WTC11 (cell line): ENCODE measurements around the gene RNF40. TPM values are rescaled to one million over a fixed set of nuclear protein-coding genes. Genes with fewer than 3 reads are reported as not detected.
A peak's percentile ranks its signal among the peaks of the same experiment; 100 is the strongest.

Source experiments
- ATAC-seq: fragments of 200-7000 bp; cut with Tn5 transposase; 2 replicates; pipeline ENCODE4 v1.10.0; 2021; ENCODE audit warnings: mild to moderate bottlenecking, moderate library complexity
- CTCF ChIA-PET: fragments of 300-600 bp; sonication (Branson Sonifier 250); formaldehyde crosslinking; loops from one replicate; lab custom pipeline; 2021; ENCODE audit warnings: antibody characterized with exemption; lab: Charles Lee
- POLR2A ChIA-PET: fragments of 350-600 bp; sonication (Branson Sonifier 250); formaldehyde crosslinking; loops from one replicate; lab custom pipeline; 2021; ENCODE audit warnings: antibody characterized with exemption; lab: Charles Lee
- DNase-seq: peaks from one replicate; pipeline ENCODE4 v3.0.0; 2021; ENCODE audit warnings: low spot score
- H3K27ac Mint-ChIP-seq: 2 replicates; pipeline ENCODE4 v1.8.0; 2021; ENCODE audit warnings: mixed read lengths
- H3K27me3 Mint-ChIP-seq: 2 replicates; pipeline ENCODE4 v1.8.0; 2021; ENCODE audit warnings: low read depth, mild to moderate bottlenecking, moderate library complexity, mixed read lengths
- H3K36me3 Mint-ChIP-seq: 2 replicates; pipeline ENCODE4 v1.8.0; 2021; ENCODE audit warnings: mixed read lengths
- H3K4me1 Mint-ChIP-seq: 2 replicates; pipeline ENCODE4 v1.8.0; 2022; ENCODE audit warnings: mixed read lengths
- H3K4me3 Mint-ChIP-seq: 2 replicates; pipeline ENCODE4 v1.8.0; 2021; ENCODE audit warnings: mild to moderate bottlenecking, moderate library complexity, mixed read lengths
- H3K9me3 Mint-ChIP-seq: 2 replicates; pipeline ENCODE4 v1.8.0; 2021; ENCODE audit warnings: mixed read lengths
- CREB1 ChIP-seq: sonication (generic); formaldehyde crosslinking; IDR thresholded peaks from 2 replicates; pipeline ENCODE4 v1.8.0; 2023; ENCODE audit warnings: mild to moderate bottlenecking, missing genetic modification reagents
- FOXJ3 ChIP-seq: sonication (generic); formaldehyde crosslinking; IDR thresholded peaks from 2 replicates; pipeline ENCODE4 v1.9.0; 2021; ENCODE audit warnings: missing genetic modification reagents, mild to moderate bottlenecking, borderline replicate concordance
- GABPB1 ChIP-seq: sonication (generic); formaldehyde crosslinking; IDR thresholded peaks from 2 replicates; pipeline ENCODE4 v1.8.1; 2023; ENCODE audit warnings: mild to moderate bottlenecking, missing genetic modification reagents
- GRHL2 ChIP-seq: fragments of 250-450 bp; sonication (Bioruptor Pico); IDR thresholded peaks from 2 replicates; pipeline ENCODE4 v1.8.0; 2022; ENCODE audit warnings: mild to moderate bottlenecking, moderate library complexity; ENCODE audit not compliant: insufficient replicate concordance, severe bottlenecking
- JAZF1 ChIP-seq: fragments of 250-450 bp; sonication (Bioruptor Pico); IDR thresholded peaks from 2 replicates; pipeline ENCODE4 v1.9.0; 2021; ENCODE audit warnings: moderate library complexity, mild to moderate bottlenecking, inconsistent platforms
- NFATC4 ChIP-seq: fragments of 250-450 bp; sonication (Bioruptor Pico); IDR thresholded peaks from 2 replicates; pipeline ENCODE4 v1.9.0; 2021; ENCODE audit warnings: mild to moderate bottlenecking
- TEAD1 ChIP-seq: sonication (generic); formaldehyde crosslinking; IDR thresholded peaks from 2 replicates; pipeline ENCODE4 v1.8.0; 2022; ENCODE audit warnings: mild to moderate bottlenecking, missing genetic modification reagents
- TP53 ChIP-seq: sonication (generic); formaldehyde crosslinking; IDR thresholded peaks from 2 replicates; pipeline ENCODE4 v1.8.1; 2023; ENCODE audit warnings: mild to moderate bottlenecking, missing genetic modification reagents
- ZNF121 ChIP-seq: sonication (generic); formaldehyde crosslinking; IDR thresholded peaks from 2 replicates; pipeline ENCODE4 v1.8.0; 2023; ENCODE audit warnings: missing genetic modification reagents
- ZNF138 ChIP-seq: sonication (generic); formaldehyde crosslinking; conservative IDR thresholded peaks from 2 replicates; pipeline ENCODE4 v1.8.1; 2022; ENCODE audit warnings: mild to moderate bottlenecking, moderate library complexity, missing genetic modification reagents
- ZNF317 ChIP-seq: sonication (generic); formaldehyde crosslinking; IDR thresholded peaks from 2 replicates; pipeline ENCODE4 v1.8.1; 2023; ENCODE audit warnings: low read depth, mild to moderate bottlenecking, moderate library complexity, missing genetic modification reagents, borderline replicate concordance
- ZNF416 ChIP-seq: fragments of 250-450 bp; sonication (Bioruptor Pico); IDR thresholded peaks from 2 replicates; pipeline ENCODE4 v1.9.0; 2021; ENCODE audit warnings: mild to moderate bottlenecking, inconsistent platforms
- total RNA-seq: library from RNA; stranded (reverse); gene quantifications from 3 replicates; pipeline ENCODE4 v1.2.3, GENCODE V29; 2021
- TF ChIP-seq, protein P1 (sequence below): sonication (generic); formaldehyde crosslinking; IDR thresholded peaks from 2 replicates; pipeline ENCODE4 v1.8.0; 2022; ENCODE audit warnings: mild to moderate bottlenecking, missing genetic modification reagents
- TF ChIP-seq, protein P2 (sequence below): sonication (generic); formaldehyde crosslinking; IDR thresholded peaks from 2 replicates; pipeline ENCODE4 v1.8.0; 2022; ENCODE audit warnings: mild to moderate bottlenecking, missing genetic modification reagents
- TF ChIP-seq, protein P3 (sequence below): fragments of 250-450 bp; sonication (Bioruptor Pico); IDR thresholded peaks from 2 replicates; pipeline ENCODE4 v1.9.0; 2021; ENCODE audit warnings: mild to moderate bottlenecking, borderline replicate concordance
- TF ChIP-seq, protein P4 (sequence below): sonication (generic); formaldehyde crosslinking; IDR thresholded peaks from 2 replicates; pipeline ENCODE4 v1.8.1; 2023; ENCODE audit warnings: mild to moderate bottlenecking, missing genetic modification reagents, borderline replicate concordance

The RNF40 gene
- total RNA-seq, 1 experiment from 2014 or later, result 77.1 TPM

DNA sequence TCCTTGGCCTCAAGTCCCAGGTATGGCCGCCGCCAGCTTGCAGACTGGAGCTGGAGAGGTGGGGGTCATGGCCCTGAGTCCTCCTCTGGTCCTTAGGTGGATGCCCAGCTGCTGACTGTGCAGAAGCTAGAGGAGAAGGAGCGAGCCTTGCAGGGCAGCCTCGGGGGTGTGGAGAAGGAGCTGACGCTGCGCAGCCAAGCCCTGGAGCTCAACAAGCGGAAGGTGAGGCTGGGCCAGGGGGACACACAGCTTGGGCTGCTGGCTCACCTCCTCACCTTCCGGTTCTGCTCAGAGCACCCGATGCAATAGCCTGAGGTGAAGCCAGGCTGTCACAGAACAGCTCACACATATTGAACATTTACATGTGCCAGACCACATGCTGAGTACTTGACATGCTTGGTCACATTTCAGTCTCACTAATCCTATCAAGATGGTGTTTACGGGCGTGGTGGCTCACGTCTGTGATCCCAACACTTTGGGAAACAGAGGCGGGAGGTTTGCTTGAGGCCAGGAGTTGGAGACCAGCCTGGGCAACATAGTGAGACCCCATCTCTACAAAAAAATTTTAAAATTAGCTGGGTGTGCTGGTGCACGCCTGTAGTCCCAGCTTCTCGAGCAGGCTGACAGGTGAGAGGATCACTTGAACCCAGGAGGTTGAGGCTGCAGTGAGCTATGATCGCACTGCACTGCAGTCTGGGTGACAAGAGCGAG is 7.4 kb downstream of the RNF40 start:
- ATAC-seq (no peak), DNase-seq (no peak)
- ChIA-PET POLR2A (no interaction called here), CTCF (interaction anchor here (1.1 kb wide), 1 partner anchor 184 kb away, joined by 3 read pairs; no protein-coding TSS in a partner anchor)
- H3K27me3 Mint-ChIP-seq, result peaks cover 3% of the 10 kb centered on the region; the same call in 1 of the 2 replicates
- H3K9me3 Mint-ChIP-seq, result no peaks in the 10 kb centered on the region
- no peak overlapping the region for H3K27ac Mint-ChIP-seq
- H3K4me1 Mint-ChIP-seq, result no peaks in the 10 kb centered on the region
- peaks cover 81% of the 10 kb centered on the region for H3K36me3 Mint-ChIP-seq
- H3K4me3 Mint-ChIP-seq, result no peak overlapping the region
- TF ChIP-seq ZNF121, result 0 out of 2 replicates have a peak, but pooled peaks have one; percentile 14
- TF ChIP-seq, protein P1, sequence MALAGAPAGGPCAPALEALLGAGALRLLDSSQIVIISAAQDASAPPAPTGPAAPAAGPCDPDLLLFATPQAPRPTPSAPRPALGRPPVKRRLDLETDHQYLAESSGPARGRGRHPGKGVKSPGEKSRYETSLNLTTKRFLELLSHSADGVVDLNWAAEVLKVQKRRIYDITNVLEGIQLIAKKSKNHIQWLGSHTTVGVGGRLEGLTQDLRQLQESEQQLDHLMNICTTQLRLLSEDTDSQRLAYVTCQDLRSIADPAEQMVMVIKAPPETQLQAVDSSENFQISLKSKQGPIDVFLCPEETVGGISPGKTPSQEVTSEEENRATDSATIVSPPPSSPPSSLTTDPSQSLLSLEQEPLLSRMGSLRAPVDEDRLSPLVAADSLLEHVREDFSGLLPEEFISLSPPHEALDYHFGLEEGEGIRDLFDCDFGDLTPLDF (CRISPR knock-in tag), result no peak

DNA sequence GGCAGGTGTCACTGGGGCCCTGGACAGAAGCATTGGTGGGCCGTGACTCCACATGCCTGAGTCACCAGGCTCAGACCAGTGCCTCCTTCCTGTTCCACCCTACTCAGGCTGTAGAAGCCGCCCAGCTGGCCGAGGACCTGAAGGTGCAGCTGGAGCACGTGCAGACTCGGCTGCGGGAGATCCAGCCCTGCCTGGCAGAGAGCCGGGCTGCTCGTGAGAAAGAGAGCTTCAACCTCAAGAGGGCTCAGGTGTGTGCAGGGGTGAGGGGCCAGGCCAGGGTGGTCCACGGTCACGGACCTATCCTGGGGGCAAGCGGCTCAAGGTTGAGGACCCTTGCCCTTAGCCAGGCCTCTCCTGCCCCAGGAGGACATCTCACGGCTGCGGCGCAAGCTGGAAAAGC is 9.6 kb downstream of the RNF40 start:
- POLR2A ChIA-PET, result no interaction called here
- no peak overlapping the region for H3K4me3 Mint-ChIP-seq
- CTCF ChIA-PET, result no interaction called here

DNA sequence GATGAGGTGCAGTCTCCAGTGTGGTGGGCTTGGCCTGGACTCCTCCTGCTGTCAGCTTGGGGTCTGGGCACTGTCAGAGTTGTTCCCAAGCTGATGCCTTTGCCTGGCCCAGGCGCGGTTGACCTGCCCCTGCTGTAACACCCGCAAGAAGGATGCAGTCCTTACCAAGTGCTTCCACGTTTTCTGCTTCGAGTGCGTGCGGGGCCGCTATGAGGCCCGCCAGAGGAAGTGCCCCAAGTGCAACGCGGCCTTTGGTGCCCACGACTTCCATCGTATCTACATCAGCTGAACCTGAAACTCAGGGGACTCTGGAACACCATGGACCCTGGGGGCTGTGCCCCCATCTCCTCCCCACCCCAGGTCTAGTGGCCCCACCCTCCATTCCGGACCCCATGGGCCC is 11.7 kb downstream of the RNF40 start:
- DNase-seq (no peak), ATAC-seq (no peak)
- Mint-ChIP-seq H3K9me3 (no peaks in the 10 kb centered on the region), H3K4me1 (peaks cover 18% of the 10 kb centered on the region), H3K36me3 (peaks cover 39% of the 10 kb centered on the region), H3K27me3 (peaks cover 3% of the 10 kb centered on the region), H3K27ac (no peak overlapping the region), H3K4me3 (no peak overlapping the region)
- ChIA-PET CTCF (no interaction called here), POLR2A (no interaction called here)
- TF ChIP-seq CREB1 (CRISPR knock-in tag) (no peak), FOXJ3 (no peak), NFATC4 (CRISPR knock-in tag) (no peak)
- TF ChIP-seq, protein P2, sequence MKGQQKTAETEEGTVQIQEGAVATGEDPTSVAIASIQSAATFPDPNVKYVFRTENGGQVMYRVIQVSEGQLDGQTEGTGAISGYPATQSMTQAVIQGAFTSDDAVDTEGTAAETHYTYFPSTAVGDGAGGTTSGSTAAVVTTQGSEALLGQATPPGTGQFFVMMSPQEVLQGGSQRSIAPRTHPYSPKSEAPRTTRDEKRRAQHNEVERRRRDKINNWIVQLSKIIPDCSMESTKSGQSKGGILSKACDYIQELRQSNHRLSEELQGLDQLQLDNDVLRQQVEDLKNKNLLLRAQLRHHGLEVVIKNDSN, result no peak
- TF ChIP-seq, protein P3, sequence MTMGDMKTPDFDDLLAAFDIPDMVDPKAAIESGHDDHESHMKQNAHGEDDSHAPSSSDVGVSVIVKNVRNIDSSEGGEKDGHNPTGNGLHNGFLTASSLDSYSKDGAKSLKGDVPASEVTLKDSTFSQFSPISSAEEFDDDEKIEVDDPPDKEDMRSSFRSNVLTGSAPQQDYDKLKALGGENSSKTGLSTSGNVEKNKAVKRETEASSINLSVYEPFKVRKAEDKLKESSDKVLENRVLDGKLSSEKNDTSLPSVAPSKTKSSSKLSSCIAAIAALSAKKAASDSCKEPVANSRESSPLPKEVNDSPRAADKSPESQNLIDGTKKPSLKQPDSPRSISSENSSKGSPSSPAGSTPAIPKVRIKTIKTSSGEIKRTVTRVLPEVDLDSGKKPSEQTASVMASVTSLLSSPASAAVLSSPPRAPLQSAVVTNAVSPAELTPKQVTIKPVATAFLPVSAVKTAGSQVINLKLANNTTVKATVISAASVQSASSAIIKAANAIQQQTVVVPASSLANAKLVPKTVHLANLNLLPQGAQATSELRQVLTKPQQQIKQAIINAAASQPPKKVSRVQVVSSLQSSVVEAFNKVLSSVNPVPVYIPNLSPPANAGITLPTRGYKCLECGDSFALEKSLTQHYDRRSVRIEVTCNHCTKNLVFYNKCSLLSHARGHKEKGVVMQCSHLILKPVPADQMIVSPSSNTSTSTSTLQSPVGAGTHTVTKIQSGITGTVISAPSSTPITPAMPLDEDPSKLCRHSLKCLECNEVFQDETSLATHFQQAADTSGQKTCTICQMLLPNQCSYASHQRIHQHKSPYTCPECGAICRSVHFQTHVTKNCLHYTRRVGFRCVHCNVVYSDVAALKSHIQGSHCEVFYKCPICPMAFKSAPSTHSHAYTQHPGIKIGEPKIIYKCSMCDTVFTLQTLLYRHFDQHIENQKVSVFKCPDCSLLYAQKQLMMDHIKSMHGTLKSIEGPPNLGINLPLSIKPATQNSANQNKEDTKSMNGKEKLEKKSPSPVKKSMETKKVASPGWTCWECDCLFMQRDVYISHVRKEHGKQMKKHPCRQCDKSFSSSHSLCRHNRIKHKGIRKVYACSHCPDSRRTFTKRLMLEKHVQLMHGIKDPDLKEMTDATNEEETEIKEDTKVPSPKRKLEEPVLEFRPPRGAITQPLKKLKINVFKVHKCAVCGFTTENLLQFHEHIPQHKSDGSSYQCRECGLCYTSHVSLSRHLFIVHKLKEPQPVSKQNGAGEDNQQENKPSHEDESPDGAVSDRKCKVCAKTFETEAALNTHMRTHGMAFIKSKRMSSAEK (CRISPR knock-in tag), result no peak

More for the DNA sequence above, 9.6 kb downstream of the RNF40 start:
- Mint-ChIP-seq H3K4me1 (peaks cover 3% of the 10 kb centered on the region), H3K27me3 (peaks cover 3% of the 10 kb centered on the region; the same call in 1 of the 2 replicates), H3K27ac (no peak overlapping the region), H3K9me3 (no peaks in the 10 kb centered on the region), H3K36me3 (peaks cover 60% of the 10 kb centered on the region)
- DNase-seq (no peak), ATAC-seq (no peak)
- no peak for TF ChIP-seq NFATC4 (CRISPR knock-in tag)
- TF ChIP-seq ZNF317 (CRISPR knock-in tag), result no peak
- TF ChIP-seq, protein P4, sequence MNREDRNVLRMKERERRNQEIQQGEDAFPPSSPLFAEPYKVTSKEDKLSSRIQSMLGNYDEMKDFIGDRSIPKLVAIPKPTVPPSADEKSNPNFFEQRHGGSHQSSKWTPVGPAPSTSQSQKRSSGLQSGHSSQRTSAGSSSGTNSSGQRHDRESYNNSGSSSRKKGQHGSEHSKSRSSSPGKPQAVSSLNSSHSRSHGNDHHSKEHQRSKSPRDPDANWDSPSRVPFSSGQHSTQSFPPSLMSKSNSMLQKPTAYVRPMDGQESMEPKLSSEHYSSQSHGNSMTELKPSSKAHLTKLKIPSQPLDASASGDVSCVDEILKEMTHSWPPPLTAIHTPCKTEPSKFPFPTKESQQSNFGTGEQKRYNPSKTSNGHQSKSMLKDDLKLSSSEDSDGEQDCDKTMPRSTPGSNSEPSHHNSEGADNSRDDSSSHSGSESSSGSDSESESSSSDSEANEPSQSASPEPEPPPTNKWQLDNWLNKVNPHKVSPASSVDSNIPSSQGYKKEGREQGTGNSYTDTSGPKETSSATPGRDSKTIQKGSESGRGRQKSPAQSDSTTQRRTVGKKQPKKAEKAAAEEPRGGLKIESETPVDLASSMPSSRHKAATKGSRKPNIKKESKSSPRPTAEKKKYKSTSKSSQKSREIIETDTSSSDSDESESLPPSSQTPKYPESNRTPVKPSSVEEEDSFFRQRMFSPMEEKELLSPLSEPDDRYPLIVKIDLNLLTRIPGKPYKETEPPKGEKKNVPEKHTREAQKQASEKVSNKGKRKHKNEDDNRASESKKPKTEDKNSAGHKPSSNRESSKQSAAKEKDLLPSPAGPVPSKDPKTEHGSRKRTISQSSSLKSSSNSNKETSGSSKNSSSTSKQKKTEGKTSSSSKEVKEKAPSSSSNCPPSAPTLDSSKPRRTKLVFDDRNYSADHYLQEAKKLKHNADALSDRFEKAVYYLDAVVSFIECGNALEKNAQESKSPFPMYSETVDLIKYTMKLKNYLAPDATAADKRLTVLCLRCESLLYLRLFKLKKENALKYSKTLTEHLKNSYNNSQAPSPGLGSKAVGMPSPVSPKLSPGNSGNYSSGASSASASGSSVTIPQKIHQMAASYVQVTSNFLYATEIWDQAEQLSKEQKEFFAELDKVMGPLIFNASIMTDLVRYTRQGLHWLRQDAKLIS (CRISPR knock-in tag), result no peak
- TF ChIP-seq ZNF138 (CRISPR knock-in tag), result no peak
- no peak for TF ChIP-seq TEAD1 (CRISPR knock-in tag)
- TF ChIP-seq TP53, result no peak
- TF ChIP-seq ZNF416 (CRISPR knock-in tag), result no peak
- no peak for TF ChIP-seq GABPB1
- TF ChIP-seq GRHL2 (CRISPR knock-in tag), result no peak
- TF ChIP-seq JAZF1, result no peak
